ENCODE data around the gene GJC2. TPM values are rescaled to one million over a fixed set of nuclear protein-coding genes. Genes with fewer than 3 reads are reported as not detected.
A peak's percentile ranks its signal among the peaks of the same experiment; 100 is the strongest.

The GJC2 gene
- polyA plus RNA-seq, 1 donor, result 1.2 TPM

- DNase-seq, result no peak
Observed at GRCh38 chr1:228194921-228195812, 45.4 kb downstream of the GJC2 start.

GRCh38 chr1:228197555-228198147 is 47.9 kb downstream of the GJC2 start:
- DNase-seq, result no peak

GRCh38 chr1:228198977-228199590 is 49.4 kb downstream of the GJC2 start:
- DNase-seq, result no peak

DNA sequence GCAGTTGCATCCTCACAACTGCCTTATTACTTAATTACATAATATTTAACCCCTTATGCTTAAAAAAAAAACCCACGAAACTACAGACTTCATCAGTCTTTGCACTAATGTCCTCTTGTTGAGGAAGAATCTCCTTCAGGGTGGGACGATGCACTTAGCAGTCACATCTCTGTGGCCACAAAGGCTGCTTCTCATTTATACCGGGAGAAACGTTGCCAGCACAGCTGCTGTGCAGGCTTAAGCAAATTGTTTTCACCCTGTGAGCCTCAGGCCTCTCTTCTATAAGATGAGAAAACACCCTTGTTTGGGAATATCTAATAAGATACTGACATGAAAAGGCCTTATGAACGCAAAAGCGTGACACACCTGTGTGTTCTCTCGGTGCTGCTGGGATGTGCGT is 55.2 kb downstream of the GJC2 start:
- peak; percentile 50 for DNase-seq

DNA sequence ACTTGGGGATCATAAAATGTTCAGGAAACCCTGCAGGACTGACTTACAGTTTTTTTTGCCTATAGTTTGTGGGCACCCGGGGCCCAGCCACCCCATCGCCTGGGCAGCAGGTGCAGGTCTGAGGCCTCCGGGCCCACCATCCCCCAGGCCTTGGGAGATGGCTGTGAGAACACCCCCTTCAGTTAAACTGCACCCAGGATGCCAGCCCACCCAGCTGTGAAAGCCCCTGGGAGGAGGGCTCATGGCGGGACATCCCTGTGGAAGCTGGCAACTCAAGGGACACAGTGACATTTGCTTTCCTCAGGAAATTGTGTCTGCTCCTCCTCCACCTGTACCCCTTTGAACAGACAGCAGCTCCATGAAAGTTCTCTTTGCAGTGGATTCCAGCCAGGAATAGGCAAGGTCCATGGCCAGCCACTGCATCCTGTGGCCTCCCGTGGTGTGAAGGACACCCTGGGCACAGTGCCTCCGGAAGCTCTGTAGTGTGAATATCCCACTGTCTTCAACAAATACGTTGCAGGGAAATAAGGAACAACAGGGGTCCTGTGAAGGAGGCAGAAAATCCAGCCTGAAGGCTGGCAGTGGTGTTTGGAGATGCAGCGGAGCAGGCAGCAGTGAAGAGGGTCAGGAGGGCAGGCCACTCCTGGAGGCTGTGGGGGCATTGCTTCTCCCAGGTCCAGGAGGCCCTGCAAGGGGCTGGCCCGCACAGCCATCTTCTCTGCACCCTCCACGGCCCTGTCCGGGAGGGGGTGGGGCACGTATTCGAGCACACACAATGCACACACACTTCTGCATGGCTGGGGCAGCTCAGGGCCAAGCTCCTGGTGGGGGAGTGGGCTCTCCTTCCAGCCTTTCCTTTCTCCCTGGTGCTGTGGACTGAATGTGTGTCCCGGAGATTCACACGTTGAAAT is 56.1 kb downstream of the GJC2 start:
- no peak for DNase-seq

DNA sequence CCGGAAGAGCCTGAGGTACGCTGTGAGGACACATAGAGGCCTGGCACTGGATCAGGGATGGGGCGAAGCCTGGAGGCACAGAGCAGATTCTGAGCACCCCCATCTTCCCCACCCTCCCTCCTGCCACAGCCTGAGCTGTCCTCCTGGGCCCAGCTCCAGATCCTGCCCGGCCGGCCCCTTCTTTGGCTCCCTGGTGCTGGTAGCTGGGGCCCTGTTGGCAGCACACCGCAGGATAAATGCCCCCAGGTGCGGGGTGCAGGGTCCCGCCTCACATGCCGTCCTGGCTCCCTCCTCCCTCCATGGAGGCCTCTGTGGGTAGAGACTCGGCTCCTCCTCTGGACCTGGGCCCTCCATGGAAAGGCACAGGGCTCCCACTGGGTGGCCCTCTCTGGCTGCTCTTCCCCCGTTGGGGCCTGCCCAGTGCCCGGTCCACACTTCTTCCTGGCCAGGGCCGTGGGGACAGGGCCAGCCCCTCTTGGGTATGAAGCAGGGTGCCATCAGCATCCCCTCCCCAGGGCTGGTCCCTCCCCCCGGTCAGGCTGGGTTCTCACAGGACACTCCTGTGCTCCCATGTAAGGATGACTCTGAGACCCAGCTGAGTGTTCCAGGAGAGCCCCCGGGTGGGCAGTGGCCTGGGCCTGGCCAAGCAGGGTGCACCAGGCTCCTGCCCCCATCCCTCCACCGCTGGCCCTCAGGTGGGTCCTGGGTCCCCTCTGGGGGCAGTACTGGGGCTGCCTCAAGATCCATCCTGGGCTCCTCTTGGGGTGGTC is 57.0 kb downstream of the GJC2 start:
- DNase-seq, result no peak

DNA sequence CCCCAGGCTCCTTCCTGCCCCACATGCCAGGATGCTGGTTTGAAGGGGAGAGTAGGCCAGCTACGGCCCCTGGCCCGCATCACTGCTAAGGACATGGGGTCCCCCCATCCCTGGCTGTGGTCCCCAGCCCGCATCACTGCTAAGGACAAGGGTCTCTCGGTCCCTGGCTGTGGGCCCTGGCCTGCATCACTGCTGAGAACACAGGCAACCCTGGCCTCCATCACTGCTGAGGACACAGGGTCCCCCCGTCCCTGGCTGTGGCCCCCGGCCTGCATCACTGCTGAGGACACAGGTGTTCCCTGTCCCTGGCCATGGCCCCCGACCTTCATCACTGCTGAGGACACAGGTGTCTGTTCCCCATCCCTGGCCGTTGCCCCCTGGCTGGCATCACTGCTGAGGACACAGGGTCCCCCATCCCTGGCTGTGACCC is 57.7 kb downstream of the GJC2 start:
- DNase-seq, result no peak

DNA sequence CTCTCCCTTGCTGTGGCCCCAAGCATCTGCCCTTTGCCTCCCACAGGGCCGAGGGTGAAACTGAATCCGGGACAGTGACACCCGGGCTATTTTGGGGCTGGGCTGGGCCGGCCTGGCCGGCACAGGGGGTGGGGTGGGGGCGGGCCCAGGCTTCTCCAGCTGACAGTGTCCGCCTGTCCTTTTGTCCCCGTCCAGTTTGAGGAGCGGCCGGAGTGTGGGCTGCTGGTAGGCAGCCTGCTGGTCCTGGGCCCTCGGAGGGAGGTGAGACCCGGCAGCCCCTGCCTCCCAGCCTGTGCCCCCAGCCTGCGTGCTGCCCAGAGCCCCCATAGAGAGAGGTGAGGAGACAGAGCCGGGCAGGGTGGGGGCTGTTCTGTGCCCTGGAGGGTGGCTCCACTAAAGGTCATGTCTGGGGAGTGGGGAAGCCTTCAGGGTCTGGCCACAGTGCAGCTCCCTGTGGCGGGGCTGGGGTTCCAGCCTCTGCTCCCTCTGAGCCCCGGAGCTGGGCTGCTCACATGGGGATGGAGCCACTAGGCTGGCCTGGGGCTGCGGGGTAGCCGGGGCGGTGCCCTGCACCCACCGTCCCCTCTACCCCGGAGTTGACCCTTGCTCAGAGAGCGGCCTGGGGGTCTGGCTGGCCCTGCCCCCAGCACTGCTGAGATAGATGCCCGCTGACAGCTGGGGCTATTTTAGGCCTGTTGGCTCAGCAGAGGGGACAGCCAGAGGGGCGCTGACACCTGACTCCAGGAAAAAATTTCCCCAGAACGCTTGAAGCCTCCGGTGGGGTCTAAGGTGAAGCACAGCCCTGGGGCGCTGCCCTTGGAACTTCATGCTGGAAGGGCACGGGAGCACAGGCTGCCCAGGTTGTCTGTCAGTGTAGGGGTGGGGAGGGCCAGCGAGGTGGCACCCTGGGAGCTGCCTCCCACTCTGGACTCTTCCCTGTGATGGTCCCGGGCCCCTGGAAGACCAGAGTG is 58.4 kb downstream of the GJC2 start, which contains the start of gene OBSCN:
TSS of gene OBSCN (plus strand) at position 194 of the 971 bp plus-strand sequence. CDS start 3,740 bp downstream, outside the sequence.
- DNase-seq, result no peak

GRCh38 chr1:228208831-228209551 is 59.3 kb downstream of the GJC2 start:
- DNase-seq, result no peak

Other genes starting within 250 kb of the GJC2 start
- gene WNT9A, start 202.0 kb upstream of the GJC2 start, polyA plus RNA-seq (ENCODE audit: insufficient read length), result 11.3 TPM
- gene WNT3A, start 142.9 kb upstream of the GJC2 start, polyA plus RNA-seq (ENCODE audit: insufficient read length), result not detected
- 250 TPM for gene ARF1, start 67.2 kb upstream of the GJC2 start, polyA plus RNA-seq (ENCODE audit: insufficient read length)
- 15.5 TPM for gene C1orf35, start 46.6 kb upstream of the GJC2 start, polyA plus RNA-seq (ENCODE audit: insufficient read length)
- gene MRPL55, start 40.6 kb upstream of the GJC2 start, polyA plus RNA-seq (ENCODE audit: insufficient read length), result 35.6 TPM
- 153 TPM for gene GUK1, start 9.7 kb upstream of the GJC2 start, polyA plus RNA-seq (ENCODE audit: insufficient read length)
- gene IBA57, start 15.9 kb downstream of the GJC2 start, polyA plus RNA-seq (ENCODE audit: insufficient read length), result 5.3 TPM
- 556 TPM for gene OBSCN, start 58.1 kb downstream of the GJC2 start, polyA plus RNA-seq (ENCODE audit: insufficient read length)